Astrocyte of the cerebellum (primary cell): ENCODE measurements around the gene RFNG.

Source experiments
- DNase-seq: peaks from one replicate; pipeline ENCODE4 v3.0.0-alpha.2; 2011; ENCODE audit warnings: low read depth
- H3K4me3 ChIP-seq: 2 replicates; pipeline ENCODE4 v1.5.1; 2011; ENCODE audit warnings: mild to moderate bottlenecking, low read depth, low read length, moderate library complexity
- in situ Hi-C: cut with HindIII; loops from 2 replicates; pipeline ENCODE4 v1.10.0; 2017; ENCODE audit warnings: low sequenced_read_pairs
- TF ChIP-seq, protein P1 (sequence below): IDR thresholded peaks from 2 replicates; pipeline ENCODE4 v1.5.1; 2012; ENCODE audit warnings: low read length, low read depth, moderate library complexity, mild to moderate bottlenecking; ENCODE audit errors: missing control alignments

Gene RFNG

DNA sequence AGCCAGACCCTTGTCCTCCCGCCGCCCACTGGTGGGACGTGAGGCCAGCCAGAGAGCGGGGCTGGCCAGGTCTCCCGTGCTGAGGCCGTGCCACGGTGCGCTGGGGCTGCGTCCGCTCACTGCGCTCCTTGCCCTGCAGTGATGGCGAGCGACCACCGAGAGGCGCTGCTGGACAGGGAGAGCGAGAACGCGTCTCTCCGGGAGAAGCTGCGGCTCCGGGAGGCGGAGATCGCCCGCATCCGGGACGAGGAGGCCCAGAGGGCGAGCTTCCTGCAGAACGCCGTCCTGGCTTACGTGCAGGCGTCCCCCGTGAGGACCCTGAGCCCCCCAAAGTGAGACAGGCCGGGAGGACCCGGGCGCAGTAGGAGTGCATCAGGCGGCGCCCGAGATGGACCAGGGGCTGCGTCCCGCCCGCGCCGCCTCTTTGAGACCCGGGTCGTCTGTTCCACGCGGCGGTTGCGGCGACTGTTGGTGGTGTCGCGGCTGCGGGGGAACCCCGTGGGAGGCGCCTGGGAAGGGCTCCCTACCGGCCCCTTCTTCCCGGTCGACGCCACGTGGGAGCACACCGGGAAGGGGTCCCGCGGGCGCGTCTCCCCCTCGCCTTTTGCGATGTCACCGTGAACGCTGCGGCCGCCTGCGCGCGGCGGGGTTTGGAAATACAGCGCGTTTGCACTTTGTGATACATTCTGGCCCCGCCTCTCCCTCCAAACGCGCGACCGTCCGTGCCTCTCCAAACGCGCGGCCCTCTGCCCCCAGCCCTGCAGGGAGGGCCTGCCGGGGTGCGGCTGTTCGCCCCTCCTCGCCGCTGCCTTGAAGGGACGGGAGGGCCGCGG lies 20.9 kb downstream of the RFNG start:
- H3K4me3 ChIP-seq, result peak overlapping the region; percentile 58
- in situ Hi-C loops, result loop anchor here (10.0 kb wide), 2 partner anchors 56 to 104 kb away; partner anchors contain the start of gene ASPSCR1
- peak; percentile 65 for DNase-seq
- TF ChIP-seq, protein P1, sequence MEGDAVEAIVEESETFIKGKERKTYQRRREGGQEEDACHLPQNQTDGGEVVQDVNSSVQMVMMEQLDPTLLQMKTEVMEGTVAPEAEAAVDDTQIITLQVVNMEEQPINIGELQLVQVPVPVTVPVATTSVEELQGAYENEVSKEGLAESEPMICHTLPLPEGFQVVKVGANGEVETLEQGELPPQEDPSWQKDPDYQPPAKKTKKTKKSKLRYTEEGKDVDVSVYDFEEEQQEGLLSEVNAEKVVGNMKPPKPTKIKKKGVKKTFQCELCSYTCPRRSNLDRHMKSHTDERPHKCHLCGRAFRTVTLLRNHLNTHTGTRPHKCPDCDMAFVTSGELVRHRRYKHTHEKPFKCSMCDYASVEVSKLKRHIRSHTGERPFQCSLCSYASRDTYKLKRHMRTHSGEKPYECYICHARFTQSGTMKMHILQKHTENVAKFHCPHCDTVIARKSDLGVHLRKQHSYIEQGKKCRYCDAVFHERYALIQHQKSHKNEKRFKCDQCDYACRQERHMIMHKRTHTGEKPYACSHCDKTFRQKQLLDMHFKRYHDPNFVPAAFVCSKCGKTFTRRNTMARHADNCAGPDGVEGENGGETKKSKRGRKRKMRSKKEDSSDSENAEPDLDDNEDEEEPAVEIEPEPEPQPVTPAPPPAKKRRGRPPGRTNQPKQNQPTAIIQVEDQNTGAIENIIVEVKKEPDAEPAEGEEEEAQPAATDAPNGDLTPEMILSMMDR, result peak; percentile 41

DNA sequence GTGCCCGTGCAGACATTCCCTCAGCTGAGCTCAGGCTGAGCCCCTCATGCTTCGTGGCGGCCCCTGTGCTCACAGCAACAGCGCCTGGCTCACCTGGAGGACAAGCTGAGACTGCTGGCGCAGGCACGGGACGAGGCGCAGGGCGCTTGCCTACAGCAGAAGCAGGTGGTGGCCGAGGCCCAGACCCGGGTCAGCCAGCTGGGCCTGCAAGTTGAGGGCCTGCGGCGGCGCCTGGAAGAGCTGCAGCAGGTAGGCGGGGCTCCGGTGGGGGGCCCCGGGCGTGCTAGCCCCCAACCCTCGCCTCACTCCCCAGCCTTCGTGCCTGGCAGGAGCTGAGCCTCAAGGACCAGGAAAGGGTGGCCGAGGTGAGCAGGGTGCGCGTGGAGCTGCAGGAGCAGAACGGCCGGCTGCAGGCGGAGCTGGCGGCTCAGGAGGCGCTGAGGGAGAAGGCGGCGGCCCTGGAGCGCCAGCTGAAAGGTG lies 21.6 kb downstream of the RFNG start:
- TF ChIP-seq, protein P1, result no peak
- DNase-seq, result no peak
- no peak overlapping the region for H3K4me3 ChIP-seq
- in situ Hi-C loops, result loop anchor here (10.0 kb wide), 2 partner anchors 55 to 105 kb away; partner anchors contain the start of gene ASPSCR1

DNA sequence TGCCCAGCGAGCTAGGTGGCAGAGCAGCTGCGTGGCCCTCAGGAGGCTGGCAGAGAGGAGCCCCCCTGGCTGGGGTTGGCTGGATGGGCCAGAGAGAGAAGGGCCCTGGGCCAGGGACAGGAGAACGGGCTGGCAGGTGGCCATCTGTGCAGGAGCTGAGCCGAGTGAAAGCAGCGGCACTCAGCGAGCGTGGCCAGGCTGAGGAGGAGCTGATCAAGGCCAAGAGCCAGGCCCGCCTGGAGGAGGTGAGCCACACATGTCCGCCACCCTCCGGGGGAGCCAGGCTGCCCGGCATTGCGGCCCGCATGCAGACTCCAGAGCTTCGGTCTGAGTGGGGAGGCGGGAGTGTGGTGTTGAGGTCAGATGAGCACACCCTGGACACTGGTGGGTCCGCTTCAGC lies 22.2 kb downstream of the RFNG start:
- DNase-seq, result no peak
- TF ChIP-seq, protein P1, result no peak
- in situ Hi-C loops, result no loop called here
- H3K4me3 ChIP-seq, result no peak overlapping the region

DNA sequence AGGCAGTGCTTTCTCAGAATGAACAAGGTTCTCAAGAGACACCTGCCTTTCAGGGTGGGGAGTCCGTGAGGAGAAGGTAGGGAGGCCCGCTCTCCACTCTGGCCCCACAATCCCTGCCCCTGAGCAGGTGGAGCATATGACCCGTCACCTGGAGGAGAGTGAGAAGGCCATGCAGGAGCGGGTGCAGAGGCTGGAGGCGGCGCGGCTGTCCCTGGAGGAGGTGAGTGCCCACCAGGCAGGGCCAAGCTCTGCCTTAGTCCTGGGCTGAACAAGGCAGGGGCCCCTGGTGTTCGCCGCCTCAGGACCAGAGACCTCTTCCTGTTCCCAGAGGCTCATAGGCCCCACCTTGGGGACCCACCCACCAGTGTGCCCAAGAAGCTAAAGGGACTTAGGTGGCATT lies 22.6 kb downstream of the RFNG start:
- in situ Hi-C loops, result no loop called here
- TF ChIP-seq, protein P1, result no peak
- DNase-seq, result no peak
- H3K4me3 ChIP-seq, result no peak overlapping the region

DNA sequence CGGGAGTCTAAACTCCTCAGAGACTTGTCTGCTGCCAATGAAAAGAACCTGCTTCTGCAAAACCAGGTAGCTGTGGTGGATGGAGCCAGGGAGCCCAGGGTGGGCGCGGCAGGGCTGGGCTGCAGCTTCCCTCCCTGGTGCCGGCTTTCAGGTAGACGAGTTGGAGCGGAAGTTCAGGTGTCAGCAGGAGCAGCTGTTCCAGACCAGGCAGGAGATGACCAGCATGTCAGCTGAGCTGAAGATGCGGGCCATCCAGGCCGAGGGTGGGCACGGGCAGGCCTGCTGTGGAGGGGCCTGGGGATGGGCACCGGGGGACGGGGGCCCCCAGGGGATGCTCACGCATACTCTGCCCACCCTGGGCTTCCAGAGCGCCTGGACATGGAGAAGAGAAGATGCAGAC lies 23.4 kb downstream of the RFNG start:
- H3K4me3 ChIP-seq, result no peak overlapping the region
- no peak for DNase-seq
- in situ Hi-C loops, result no loop called here
- TF ChIP-seq, protein P1, result no peak

DNA sequence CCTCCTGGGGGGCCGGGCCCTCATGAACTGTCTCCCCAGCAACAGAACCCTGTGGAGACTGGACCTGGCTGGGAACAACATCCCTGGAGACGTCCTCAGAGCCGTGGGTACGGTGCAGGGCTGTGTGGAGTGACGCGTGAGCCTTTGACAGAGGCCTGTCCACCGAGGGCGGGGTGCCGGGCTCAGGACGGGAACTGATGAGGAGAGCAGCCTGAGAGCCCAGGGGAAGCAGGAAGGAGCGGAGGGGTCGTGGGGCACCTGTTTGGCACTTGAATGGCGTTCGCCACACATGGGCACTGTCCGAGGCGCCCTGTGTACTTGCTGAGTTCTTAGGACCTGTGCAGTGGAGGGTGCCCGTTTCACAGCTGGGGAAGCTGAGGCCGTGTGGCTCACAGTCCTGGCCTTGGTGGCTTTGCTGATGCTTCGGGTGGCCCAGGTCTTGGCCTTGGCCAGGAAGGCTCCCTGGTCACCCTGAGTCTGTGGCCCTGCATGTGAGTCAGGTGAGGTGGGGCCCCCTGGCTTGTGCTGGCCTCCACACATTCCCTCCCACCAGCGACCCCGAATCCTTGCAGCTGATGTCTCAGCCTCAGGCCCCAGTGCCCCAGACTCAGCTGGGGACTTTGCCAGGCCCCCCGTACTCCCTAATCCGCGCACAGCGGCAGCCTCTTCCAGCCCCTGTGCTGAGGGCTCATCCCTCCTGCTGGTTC lies 26.1 kb downstream of the RFNG start:
- in situ Hi-C loops, result no loop called here
- no peak for DNase-seq
- TF ChIP-seq, protein P1, result no peak
- H3K4me3 ChIP-seq, result no peak overlapping the region
